Vagina (tissue), 2 donors: Measurements from ENCODE around the gene THOC5.

ENCODE experiments used
- POLR2A ChIP-seq, 2 donors: fragments of 450-650 bp; IDR thresholded peaks; one replicate each; pipeline ENCODE4 v1.6.1; 2017; ENCODE audit warnings: antibody characterized with exemption in 2 of 2, mild to moderate bottlenecking in 2 of 2, moderate library complexity in 2 of 2
- POLR2AphosphoS5 ChIP-seq, 2 donors: sonication (generic); formaldehyde crosslinking; IDR thresholded peaks; one replicate each; pipeline ENCODE4 v1.9.0; 2017; ENCODE audit warnings: antibody characterized with exemption in 2 of 2, mild to moderate bottlenecking in 2 of 2, low read depth in 1 of 2; ENCODE audit not compliant: insufficient read depth in 1 of 2
- TF ChIP-seq, protein P1 (sequence below), 3 experiments: fragments of 450-650 bp in 2 of 3; fragments of 200-600 bp in 1 of 3; sonication (generic) in 1 of 3; IDR thresholded peaks; one replicate each; pipeline ENCODE4 v1.5.1; 2017 to 2019; ENCODE audit warnings: antibody characterized with exemption in 3 of 3, mild to moderate bottlenecking in 2 of 3, moderate library complexity in 2 of 3

DNA sequence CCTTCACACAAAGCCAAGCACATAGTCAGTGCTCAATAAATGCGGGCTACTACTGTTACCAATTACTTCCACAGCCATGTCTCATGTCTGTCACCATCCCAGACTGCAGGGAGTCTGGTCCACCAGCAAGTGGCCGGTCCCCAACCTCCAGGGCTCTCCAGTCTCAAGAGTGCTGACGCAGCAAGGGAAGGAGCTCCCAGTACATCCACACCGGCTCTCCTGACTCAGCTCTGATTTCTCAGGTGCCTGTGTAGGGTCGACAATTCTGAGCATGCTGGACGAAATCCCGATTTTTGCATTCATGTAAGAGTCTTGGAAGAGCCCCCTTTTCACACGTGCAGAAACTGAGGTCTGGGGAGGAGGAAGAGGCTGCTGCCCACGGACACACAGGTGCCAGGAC lies 83.8 kb downstream of the THOC5 start:
- TF ChIP-seq, protein P1, sequence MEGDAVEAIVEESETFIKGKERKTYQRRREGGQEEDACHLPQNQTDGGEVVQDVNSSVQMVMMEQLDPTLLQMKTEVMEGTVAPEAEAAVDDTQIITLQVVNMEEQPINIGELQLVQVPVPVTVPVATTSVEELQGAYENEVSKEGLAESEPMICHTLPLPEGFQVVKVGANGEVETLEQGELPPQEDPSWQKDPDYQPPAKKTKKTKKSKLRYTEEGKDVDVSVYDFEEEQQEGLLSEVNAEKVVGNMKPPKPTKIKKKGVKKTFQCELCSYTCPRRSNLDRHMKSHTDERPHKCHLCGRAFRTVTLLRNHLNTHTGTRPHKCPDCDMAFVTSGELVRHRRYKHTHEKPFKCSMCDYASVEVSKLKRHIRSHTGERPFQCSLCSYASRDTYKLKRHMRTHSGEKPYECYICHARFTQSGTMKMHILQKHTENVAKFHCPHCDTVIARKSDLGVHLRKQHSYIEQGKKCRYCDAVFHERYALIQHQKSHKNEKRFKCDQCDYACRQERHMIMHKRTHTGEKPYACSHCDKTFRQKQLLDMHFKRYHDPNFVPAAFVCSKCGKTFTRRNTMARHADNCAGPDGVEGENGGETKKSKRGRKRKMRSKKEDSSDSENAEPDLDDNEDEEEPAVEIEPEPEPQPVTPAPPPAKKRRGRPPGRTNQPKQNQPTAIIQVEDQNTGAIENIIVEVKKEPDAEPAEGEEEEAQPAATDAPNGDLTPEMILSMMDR (IDR thresholded peaks at IDR 0.05): no peak
- TF ChIP-seq POLR2AphosphoS5 (IDR thresholded peaks at IDR 0.05; ENCODE audit: insufficient read depth in 1 of 2, low read depth in 1 of 2) (no peak), POLR2A (IDR thresholded peaks at IDR 0.05) (no peak)
